HepG2 (cell line): Measurements from ENCODE around the gene RPL36AL. TPM values are rescaled to one million over a fixed set of nuclear protein-coding genes. Genes with fewer than 3 reads are reported as not detected.
A peak's percentile ranks its signal among the peaks of the same experiment; 100 is the strongest.

Experiments
- HOXA7 ChIP-seq: sonication (generic); formaldehyde crosslinking; IDR thresholded peaks from 2 replicates; pipeline ENCODE4 v1.8.1; 2022; ENCODE audit warnings: mild to moderate bottlenecking, missing genetic modification reagents, moderate library complexity
- TARDBP ChIP-seq: sonication (generic); formaldehyde crosslinking; IDR thresholded peaks from 2 replicates; pipeline ENCODE4 v1.8.0; 2022; ENCODE audit warnings: mild to moderate bottlenecking, missing genetic modification reagents
- TBL1XR1 ChIP-seq: fragments of 150-350 bp; IDR thresholded peaks from 2 replicates; pipeline ENCODE4 v1.6.1; 2014; ENCODE audit warnings: borderline replicate concordance, low read length; ENCODE audit not compliant: partially characterized antibody
- ZBTB20 ChIP-seq: sonication (generic); formaldehyde crosslinking; IDR thresholded peaks from 2 replicates; pipeline ENCODE4 v1.8.1; 2023; ENCODE audit warnings: missing genetic modification reagents, low read depth, mild to moderate bottlenecking, borderline replicate concordance
- ZNF766 ChIP-seq: sonication (generic); formaldehyde crosslinking; IDR thresholded peaks from 2 replicates; pipeline ENCODE4 v1.5.0; 2020; ENCODE audit warnings: missing genetic modification reagents, borderline replicate concordance
- ZNF777 ChIP-seq: sonication (generic); formaldehyde crosslinking; IDR thresholded peaks from 2 replicates; pipeline ENCODE4 v1.4.0; 2020; ENCODE audit warnings: missing genetic modification reagents
- polyA plus RNA-seq, 8 experiments: library from polyadenylated mRNA; depleted of rRNA in 3 of 8; stranded (reverse) in 7 of 8; unstranded in 1 of 8; fragments of >200 nt; fragmentation: Illumina TruSeq in 4 of 8; extraction: Trizol in 4 of 8; gene quantifications; 2 replicates each; pipeline versions ENCODE4 v1.2.1 to v1.2.3, GENCODE V29; 2011 to 2016; ENCODE audit warnings: low read depth in 4 of 8, missing spikeins in 1 of 8, mixed read lengths in 1 of 8; ENCODE audit not compliant: insufficient read depth in 1 of 8
- total RNA-seq, 5 experiments: library from RNA; depleted of rRNA; stranded (reverse); fragments of >200 nt; fragmentation: Illumina TruSeq; extraction: Trizol; gene quantifications; 2 replicates each; pipeline ENCODE4 v1.2.3, GENCODE V29; 2016; ENCODE audit warnings: low read depth in 1 of 5
- TF ChIP-seq, protein P1 (sequence below): sonication (generic); formaldehyde crosslinking; IDR thresholded peaks from 2 replicates; pipeline ENCODE4 v1.8.0; 2022; ENCODE audit warnings: mild to moderate bottlenecking, missing genetic modification reagents
- TF ChIP-seq, protein P2 (sequence below): sonication (generic); formaldehyde crosslinking; IDR thresholded peaks from 2 replicates; pipeline ENCODE4 v1.5.1; 2020; ENCODE audit warnings: missing genetic modification reagents, mild to moderate bottlenecking, borderline replicate concordance
- TF ChIP-seq, protein P3 (sequence below): sonication (generic); formaldehyde crosslinking; IDR thresholded peaks from 2 replicates; pipeline ENCODE4 v1.9.0; 2021; ENCODE audit warnings: missing genetic modification reagents, mild to moderate bottlenecking, borderline replicate concordance
- TF ChIP-seq, protein P4 (sequence below): sonication (generic); formaldehyde crosslinking; IDR thresholded peaks from 2 replicates; pipeline ENCODE4 v1.5.1; 2020; ENCODE audit warnings: mild to moderate bottlenecking, moderate library complexity, missing genetic modification reagents
- TF ChIP-seq, protein P5 (sequence below): sonication (generic); formaldehyde crosslinking; IDR thresholded peaks from 2 replicates; pipeline ENCODE4 v1.5.0; 2020; ENCODE audit warnings: mild to moderate bottlenecking, missing genetic modification reagents, borderline replicate concordance
- TF ChIP-seq, protein P6 (sequence below): sonication (generic); formaldehyde crosslinking; IDR thresholded peaks from 2 replicates; pipeline ENCODE4 v1.4.0; 2020; ENCODE audit warnings: mild to moderate bottlenecking, missing genetic modification reagents
- TF ChIP-seq, protein P7 (sequence below): sonication (generic); formaldehyde crosslinking; IDR thresholded peaks from 2 replicates; pipeline ENCODE4 v1.8.1; 2023; ENCODE audit warnings: mild to moderate bottlenecking, missing genetic modification reagents

Gene RPL36AL
- total and polyA plus RNA-seq, 2 of the 13 experiments (the other 11 are each of a cell fraction or from before 2014, with no cell fraction given), result 90.0 to 294 TPM

DNA sequence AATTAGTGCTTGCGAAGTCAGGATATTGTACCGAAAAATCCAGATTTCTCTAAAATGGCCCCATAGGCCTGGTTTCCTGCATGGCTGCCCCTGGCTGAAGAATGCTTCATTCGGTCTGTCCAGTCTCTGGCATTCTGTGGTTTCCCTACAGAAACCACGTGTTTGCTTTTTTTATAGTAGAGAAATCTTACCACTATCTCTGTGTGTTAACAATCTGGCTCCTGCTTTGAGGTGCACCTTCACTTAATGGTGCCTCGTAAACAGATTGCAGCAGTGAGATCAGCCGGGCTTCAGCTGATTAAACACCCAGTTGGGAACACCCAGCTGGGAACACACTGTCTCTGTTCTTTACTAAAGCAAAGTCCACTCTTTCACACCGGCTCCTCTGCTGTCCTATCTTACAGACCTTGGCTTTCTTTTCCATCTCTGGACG lies 21.3 kb upstream of the RPL36AL start (continued):
- TF ChIP-seq, protein P1, sequence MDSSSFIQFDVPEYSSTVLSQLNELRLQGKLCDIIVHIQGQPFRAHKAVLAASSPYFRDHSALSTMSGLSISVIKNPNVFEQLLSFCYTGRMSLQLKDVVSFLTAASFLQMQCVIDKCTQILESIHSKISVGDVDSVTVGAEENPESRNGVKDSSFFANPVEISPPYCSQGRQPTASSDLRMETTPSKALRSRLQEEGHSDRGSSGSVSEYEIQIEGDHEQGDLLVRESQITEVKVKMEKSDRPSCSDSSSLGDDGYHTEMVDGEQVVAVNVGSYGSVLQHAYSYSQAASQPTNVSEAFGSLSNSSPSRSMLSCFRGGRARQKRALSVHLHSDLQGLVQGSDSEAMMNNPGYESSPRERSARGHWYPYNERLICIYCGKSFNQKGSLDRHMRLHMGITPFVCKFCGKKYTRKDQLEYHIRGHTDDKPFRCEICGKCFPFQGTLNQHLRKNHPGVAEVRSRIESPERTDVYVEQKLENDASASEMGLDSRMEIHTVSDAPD (CRISPR knock-in tag), result peak; percentile 94
- TF ChIP-seq, protein P2, sequence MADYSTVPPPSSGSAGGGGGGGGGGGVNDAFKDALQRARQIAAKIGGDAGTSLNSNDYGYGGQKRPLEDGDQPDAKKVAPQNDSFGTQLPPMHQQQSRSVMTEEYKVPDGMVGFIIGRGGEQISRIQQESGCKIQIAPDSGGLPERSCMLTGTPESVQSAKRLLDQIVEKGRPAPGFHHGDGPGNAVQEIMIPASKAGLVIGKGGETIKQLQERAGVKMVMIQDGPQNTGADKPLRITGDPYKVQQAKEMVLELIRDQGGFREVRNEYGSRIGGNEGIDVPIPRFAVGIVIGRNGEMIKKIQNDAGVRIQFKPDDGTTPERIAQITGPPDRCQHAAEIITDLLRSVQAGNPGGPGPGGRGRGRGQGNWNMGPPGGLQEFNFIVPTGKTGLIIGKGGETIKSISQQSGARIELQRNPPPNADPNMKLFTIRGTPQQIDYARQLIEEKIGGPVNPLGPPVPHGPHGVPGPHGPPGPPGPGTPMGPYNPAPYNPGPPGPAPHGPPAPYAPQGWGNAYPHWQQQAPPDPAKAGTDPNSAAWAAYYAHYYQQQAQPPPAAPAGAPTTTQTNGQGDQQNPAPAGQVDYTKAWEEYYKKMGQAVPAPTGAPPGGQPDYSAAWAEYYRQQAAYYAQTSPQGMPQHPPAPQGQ (CRISPR knock-in tag), result no peak
- TF ChIP-seq TBL1XR1 (no peak), ZNF777 (CRISPR knock-in tag) (no peak), TARDBP (CRISPR knock-in tag) (peak; percentile 88), ZNF766 (CRISPR knock-in tag) (no peak), ZBTB20 (CRISPR knock-in tag) (0 out of 2 replicates have a peak, but pooled peaks have one; percentile 29), HOXA7 (CRISPR knock-in tag) (no peak)
- TF ChIP-seq, protein P3, sequence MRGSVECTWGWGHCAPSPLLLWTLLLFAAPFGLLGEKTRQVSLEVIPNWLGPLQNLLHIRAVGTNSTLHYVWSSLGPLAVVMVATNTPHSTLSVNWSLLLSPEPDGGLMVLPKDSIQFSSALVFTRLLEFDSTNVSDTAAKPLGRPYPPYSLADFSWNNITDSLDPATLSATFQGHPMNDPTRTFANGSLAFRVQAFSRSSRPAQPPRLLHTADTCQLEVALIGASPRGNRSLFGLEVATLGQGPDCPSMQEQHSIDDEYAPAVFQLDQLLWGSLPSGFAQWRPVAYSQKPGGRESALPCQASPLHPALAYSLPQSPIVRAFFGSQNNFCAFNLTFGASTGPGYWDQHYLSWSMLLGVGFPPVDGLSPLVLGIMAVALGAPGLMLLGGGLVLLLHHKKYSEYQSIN (CRISPR knock-in tag), result no peak
- TF ChIP-seq, protein P4, sequence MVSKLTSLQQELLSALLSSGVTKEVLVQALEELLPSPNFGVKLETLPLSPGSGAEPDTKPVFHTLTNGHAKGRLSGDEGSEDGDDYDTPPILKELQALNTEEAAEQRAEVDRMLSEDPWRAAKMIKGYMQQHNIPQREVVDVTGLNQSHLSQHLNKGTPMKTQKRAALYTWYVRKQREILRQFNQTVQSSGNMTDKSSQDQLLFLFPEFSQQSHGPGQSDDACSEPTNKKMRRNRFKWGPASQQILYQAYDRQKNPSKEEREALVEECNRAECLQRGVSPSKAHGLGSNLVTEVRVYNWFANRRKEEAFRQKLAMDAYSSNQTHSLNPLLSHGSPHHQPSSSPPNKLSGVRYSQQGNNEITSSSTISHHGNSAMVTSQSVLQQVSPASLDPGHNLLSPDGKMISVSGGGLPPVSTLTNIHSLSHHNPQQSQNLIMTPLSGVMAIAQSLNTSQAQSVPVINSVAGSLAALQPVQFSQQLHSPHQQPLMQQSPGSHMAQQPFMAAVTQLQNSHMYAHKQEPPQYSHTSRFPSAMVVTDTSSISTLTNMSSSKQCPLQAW (CRISPR knock-in tag), result peak; percentile 43; the same call in 1 of the 2 replicates
- TF ChIP-seq, protein P5, sequence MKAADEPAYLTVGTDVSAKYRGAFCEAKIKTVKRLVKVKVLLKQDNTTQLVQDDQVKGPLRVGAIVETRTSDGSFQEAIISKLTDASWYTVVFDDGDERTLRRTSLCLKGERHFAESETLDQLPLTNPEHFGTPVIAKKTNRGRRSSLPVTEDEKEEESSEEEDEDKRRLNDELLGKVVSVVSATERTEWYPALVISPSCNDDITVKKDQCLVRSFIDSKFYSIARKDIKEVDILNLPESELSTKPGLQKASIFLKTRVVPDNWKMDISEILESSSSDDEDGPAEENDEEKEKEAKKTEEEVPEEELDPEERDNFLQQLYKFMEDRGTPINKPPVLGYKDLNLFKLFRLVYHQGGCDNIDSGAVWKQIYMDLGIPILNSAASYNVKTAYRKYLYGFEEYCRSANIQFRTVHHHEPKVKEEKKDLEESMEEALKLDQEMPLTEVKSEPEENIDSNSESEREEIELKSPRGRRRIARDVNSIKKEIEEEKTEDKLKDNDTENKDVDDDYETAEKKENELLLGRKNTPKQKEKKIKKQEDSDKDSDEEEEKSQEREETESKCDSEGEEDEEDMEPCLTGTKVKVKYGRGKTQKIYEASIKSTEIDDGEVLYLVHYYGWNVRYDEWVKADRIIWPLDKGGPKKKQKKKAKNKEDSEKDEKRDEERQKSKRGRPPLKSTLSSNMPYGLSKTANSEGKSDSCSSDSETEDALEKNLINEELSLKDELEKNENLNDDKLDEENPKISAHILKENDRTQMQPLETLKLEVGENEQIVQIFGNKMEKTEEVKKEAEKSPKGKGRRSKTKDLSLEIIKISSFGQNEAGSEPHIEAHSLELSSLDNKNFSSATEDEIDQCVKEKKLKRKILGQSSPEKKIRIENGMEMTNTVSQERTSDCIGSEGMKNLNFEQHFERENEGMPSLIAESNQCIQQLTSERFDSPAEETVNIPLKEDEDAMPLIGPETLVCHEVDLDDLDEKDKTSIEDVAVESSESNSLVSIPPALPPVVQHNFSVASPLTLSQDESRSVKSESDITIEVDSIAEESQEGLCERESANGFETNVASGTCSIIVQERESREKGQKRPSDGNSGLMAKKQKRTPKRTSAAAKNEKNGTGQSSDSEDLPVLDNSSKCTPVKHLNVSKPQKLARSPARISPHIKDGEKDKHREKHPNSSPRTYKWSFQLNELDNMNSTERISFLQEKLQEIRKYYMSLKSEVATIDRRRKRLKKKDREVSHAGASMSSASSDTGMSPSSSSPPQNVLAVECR (CRISPR knock-in tag), result peak; percentile 94
- TF ChIP-seq, protein P6, sequence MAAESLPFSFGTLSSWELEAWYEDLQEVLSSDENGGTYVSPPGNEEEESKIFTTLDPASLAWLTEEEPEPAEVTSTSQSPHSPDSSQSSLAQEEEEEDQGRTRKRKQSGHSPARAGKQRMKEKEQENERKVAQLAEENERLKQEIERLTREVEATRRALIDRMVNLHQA, result no peak
- TF ChIP-seq, protein P7, sequence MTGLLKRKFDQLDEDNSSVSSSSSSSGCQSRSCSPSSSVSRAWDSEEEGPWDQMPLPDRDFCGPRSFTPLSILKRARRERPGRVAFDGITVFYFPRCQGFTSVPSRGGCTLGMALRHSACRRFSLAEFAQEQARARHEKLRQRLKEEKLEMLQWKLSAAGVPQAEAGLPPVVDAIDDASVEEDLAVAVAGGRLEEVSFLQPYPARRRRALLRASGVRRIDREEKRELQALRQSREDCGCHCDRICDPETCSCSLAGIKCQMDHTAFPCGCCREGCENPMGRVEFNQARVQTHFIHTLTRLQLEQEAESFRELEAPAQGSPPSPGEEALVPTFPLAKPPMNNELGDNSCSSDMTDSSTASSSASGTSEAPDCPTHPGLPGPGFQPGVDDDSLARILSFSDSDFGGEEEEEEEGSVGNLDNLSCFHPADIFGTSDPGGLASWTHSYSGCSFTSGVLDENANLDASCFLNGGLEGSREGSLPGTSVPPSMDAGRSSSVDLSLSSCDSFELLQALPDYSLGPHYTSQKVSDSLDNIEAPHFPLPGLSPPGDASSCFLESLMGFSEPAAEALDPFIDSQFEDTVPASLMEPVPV, result 0 out of 2 replicates have a peak, but pooled peaks have one; percentile 54
